HAP-1 (cell line): ENCODE results near the gene ATXN2L.

Experiments used
- DNase-seq, 2 experiments: peaks; one replicate each; pipeline ENCODE4 v3.0.0-alpha.2; 2016 to 2020; ENCODE audit warnings: low spot score in 2 of 2
- H3K27me3 ChIP-seq: fragments of 250-450 bp; sonication (Bioruptor Pico); 2 replicates; pipeline ENCODE4 v1.5.1; 2020; ENCODE audit warnings: low read depth, mild to moderate bottlenecking, moderate library complexity
- H3K36me3 ChIP-seq: fragments of 250-450 bp; sonication (Bioruptor Pico); replicated peaks from 2 replicates; pipeline ENCODE4 v1.5.1; 2020; ENCODE audit warnings: mild to moderate bottlenecking
- H3K4me1 ChIP-seq: fragments of 250-450 bp; sonication (Bioruptor Pico); 2 replicates; pipeline ENCODE4 v1.5.1; 2020; ENCODE audit warnings: mild to moderate bottlenecking
- H3K4me3 ChIP-seq: fragments of 250-450 bp; sonication (Bioruptor Pico); 2 replicates; pipeline ENCODE4 v1.5.1; 2020; ENCODE audit warnings: mild to moderate bottlenecking, moderate library complexity
- H3K9me3 ChIP-seq: fragments of 250-450 bp; sonication (Bioruptor Pico); 2 replicates; pipeline ENCODE4 v1.5.1; 2020; ENCODE audit warnings: mild to moderate bottlenecking, moderate library complexity
- in situ Hi-C: fragments of 300-500 bp; cut with MboI; formaldehyde crosslinking; loops from 3 replicates; pipeline ENCODE4 v1.14.3; 2020; ENCODE audit warnings: low sequenced_read_pairs, inconsistent platforms, mixed read lengths

Gene ATXN2L

DNA sequence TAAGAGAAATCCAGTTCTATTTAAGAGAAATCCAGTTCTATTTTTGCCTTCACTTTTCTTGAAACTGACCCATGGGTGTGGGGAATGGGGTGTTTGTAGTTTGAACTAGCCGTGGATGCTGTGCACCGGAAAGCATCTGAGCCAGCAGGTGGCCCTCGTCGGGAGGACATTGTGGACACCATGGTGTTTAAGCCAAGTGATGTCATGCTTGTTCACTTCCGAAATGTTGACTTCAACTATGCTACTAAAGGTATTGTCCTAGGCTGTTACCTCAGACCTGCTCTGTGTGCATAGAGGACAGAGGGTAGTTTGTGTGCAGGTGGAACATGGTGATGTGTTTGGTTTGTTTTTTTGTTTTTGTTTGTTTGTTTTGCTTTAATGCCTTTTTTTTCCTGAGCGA lies 3.3 kb downstream of the ATXN2L start:
- peaks cover 70% of the 10 kb centered on the region for H3K36me3 ChIP-seq
- peaks cover 9% of the 10 kb centered on the region for H3K4me1 ChIP-seq
- no peaks in the 10 kb centered on the region for H3K9me3 ChIP-seq
- in situ Hi-C loops: no loop called here
- no peak overlapping the region for H3K4me3 ChIP-seq
- no peak for DNase-seq
- H3K27me3 ChIP-seq: no peaks in the 10 kb centered on the region

DNA sequence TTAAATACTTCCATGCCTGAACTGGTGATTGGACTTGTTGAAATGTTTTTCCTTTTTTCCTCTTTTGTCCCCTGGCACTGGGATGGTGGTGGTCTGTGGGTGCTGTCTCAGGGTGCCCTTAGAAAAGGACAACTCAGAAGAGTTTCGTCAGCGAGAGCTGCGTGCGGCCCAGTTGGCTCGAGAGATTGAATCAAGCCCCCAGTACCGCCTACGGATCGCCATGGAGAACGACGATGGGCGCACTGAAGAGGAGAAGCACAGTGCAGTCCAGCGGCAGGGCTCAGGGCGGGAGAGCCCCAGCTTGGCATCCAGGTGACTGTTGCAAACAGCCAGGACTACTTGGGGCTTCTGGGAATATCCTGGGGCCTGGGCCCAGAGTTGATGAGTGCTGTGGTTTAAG lies 6.9 kb downstream of the ATXN2L start:
- peaks cover 95% of the 10 kb centered on the region for H3K36me3 ChIP-seq
- H3K9me3 ChIP-seq: no peaks in the 10 kb centered on the region
- H3K4me1 ChIP-seq: no peaks in the 10 kb centered on the region
- no peak overlapping the region for H3K4me3 ChIP-seq
- no peak for DNase-seq
- in situ Hi-C loops: no loop called here
- no peaks in the 10 kb centered on the region for H3K27me3 ChIP-seq

DNA sequence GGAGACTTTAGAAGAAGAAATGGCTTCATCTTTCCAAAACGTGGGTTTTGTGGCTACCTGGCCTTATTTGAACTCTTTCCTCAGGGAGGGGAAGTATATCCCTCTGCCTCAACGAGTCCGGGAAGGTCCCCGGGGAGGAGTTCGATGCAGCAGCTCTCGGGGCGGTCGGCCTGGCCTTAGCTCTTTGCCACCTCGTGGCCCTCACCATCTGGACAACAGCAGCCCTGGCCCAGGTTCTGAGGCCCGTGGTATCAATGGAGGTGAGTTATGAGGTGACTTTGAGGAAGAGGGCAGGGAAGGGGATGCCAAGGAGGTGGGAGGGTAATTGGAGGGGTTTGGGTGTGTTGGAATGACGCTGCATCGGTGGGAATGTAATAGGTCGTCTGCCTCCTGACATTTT lies 7.7 kb downstream of the ATXN2L start:
- Histone ChIP-seq H3K9me3 (no peaks in the 10 kb centered on the region), H3K4me1 (no peaks in the 10 kb centered on the region), H3K4me3 (no peak overlapping the region), H3K27me3 (no peaks in the 10 kb centered on the region), H3K36me3 (peaks cover 98% of the 10 kb centered on the region)
- no peak for DNase-seq
- in situ Hi-C loops: no loop called here

DNA sequence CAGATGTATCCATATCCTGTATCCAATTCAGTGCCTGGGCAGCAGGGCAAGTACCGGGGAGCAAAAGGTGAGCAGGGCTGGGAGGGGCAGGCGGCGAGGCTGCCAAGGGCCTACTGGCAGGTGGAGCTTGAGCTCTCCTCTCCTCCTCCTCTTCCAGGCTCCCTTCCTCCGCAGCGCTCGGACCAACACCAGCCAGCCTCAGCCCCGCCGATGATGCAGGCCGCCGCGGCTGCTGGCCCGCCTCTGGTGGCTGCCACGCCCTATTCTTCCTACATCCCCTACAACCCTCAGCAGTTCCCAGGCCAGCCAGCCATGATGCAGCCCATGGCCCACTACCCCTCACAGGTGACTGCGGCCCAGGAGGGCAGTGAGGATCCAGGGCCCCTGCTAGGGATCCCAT lies 11.6 kb downstream of the ATXN2L start:
- Histone ChIP-seq H3K4me1 (no peaks in the 10 kb centered on the region), H3K9me3 (no peaks in the 10 kb centered on the region), H3K36me3 (peaks cover 89% of the 10 kb centered on the region), H3K4me3 (no peak overlapping the region), H3K27me3 (no peaks in the 10 kb centered on the region)
- in situ Hi-C loops: no loop called here
- DNase-seq: no peak

DNA sequence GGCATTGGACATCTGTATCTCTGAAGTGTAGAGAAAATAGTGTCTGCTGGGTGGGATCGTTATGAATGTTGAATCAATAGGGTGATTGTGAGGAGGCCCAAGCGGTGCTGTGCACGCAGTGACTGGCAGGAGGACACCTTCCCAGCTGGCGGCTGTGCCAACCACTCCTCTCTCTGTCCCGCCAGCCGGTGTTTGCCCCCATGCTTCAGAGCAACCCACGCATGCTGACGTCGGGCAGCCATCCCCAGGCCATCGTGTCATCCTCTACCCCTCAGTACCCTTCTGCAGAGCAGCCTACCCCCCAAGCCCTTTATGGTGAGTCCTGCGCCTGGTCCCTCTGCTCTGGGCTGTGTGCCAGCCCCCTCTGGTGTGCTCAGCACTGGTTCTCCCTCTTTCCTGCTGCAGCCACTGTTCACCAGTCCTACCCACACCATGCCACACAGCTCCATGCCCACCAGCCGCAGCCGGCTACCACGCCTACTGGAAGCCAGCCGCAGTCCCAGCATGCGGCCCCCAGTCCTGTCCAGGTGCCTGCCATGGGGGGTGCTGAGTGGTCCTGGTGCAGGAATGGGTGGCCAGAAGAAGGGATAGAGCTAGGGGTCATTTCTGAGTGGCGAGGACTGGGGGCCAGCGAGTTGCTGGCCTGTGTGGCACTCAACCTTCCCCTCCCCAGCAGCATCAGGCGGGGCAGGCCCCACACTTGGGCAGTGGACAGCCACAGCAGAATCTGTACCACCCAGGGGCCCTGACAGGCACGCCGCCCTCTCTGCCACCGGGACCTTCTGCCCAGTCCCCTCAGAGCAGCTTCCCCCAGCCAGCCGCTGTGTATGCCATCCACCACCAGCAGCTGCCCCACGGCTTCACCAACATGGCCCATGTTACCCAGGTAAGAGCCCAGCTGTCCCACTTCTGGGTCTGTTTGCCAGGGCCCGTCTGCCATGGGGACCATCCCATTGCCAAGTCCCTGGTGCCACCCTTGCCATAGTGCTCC lies 12.4 kb downstream of the ATXN2L start:
- in situ Hi-C loops: no loop called here
- Histone ChIP-seq H3K36me3 (peaks cover 80% of the 10 kb centered on the region), H3K4me3 (no peak overlapping the region), H3K27me3 (no peaks in the 10 kb centered on the region), H3K4me1 (no peaks in the 10 kb centered on the region), H3K9me3 (no peaks in the 10 kb centered on the region)
- no peak for DNase-seq

DNA sequence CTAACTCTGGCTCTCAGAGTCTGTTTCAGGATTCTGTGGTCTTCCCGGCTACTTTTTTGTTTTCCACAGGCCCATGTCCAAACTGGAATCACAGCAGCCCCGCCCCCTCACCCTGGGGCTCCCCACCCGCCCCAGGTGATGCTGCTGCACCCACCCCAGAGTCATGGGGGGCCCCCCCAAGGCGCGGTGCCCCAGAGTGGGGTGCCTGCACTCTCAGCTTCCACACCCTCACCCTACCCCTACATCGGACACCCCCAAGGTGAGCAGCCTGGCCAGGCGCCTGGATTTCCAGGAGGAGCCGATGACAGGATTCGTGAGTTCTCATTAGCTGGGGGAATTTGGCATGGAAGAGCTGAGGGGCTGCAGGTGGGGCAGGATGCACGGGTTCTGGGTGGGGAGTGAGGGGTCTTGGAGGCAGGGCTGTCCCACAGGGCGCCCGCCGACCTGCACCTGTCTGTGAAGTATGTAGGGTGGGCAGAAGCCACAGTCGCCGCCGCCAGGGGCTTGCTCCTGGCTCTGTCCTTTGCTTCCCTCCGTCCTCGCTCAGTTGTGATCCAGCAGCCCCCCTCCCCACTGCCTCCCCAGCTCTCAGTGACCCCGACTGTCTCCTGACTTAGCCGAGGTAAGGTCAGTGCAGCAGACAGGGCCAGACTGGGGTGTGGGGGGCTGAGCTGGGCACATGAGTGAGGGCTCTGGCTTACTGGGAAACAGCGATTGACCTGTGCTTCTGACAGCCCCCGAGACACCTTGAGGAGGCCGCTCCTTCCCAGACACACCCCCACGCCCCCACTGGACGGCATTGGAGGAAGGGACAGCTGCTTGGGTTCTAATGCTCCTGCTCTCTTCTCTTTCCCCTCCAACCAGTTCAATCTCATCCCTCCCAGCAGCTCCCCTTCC lies 13.3 kb downstream of the ATXN2L start:
- no peaks in the 10 kb centered on the region for H3K4me1 ChIP-seq
- no peak overlapping the region for H3K4me3 ChIP-seq
- in situ Hi-C loops: no loop called here
- no peaks in the 10 kb centered on the region for H3K27me3 ChIP-seq
- H3K36me3 ChIP-seq: peaks cover 73% of the 10 kb centered on the region
- DNase-seq: no peak
- H3K9me3 ChIP-seq: no peaks in the 10 kb centered on the region

DNA sequence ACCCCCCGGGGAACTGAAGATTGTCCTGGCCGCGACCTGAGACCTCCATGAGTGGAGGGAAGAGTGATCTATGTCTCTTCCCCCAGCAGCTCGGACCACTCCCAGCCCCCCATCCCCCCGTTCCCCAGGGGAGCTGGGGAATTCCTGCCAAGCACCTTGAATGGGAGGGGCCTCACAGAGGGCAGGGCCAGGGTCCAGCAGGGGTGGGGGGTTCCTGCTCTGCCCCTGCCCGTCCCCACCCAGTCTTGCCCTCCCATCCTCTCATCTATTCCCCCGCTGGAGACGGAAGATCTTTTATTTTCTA lies 13.9 kb downstream of the ATXN2L start:
- H3K4me3 ChIP-seq: no peak overlapping the region
- H3K27me3 ChIP-seq: no peaks in the 10 kb centered on the region
- H3K4me1 ChIP-seq: no peaks in the 10 kb centered on the region
- H3K36me3 ChIP-seq: peaks cover 73% of the 10 kb centered on the region
- no peak for DNase-seq
- no peaks in the 10 kb centered on the region for H3K9me3 ChIP-seq
- in situ Hi-C loops: no loop called here

DNA sequence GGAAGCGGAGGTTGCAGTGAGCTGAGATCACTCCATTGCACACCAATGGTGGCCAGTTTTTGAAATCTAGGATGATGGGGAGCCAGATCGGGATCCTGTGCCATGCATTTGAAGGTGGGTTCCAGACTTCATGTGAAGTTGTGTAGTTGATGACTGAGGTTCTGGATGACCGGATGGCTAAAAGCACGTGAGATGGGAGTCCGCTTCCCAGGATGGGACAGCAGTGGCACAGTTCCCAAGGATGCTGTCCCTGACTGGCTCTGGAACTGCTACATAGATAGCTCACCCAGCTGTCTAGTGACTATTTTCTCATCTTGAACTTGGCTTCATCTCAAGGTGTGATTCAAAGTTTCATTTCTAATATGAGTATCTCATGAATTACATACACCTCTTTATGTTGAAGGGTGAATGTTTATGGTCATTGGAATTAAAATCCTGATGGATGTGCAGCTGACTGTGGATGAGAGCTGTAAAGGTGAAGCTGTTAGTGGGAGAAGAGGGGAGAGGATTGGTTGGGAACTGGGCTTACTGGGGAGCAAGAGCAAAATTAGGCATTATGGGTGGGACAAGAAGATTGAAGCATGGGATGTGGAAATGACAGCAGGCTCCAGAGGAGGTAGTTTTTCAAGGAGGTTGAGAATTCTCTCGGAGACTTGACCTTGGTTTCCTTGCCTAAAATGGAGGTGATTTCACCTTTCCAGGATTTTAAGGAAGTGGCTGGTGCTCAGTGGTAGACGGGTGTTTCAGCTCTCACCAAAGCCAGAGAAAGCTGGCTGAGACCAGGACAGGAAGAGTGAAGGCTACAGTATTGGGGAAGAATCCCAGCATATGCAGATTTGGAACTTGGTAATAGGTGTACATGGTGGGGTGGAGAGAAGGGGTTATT lies 15.1 kb downstream of the ATXN2L start:
- in situ Hi-C loops: no loop called here
- no peaks in the 10 kb centered on the region for H3K9me3 ChIP-seq
- no peak for DNase-seq
- no peaks in the 10 kb centered on the region for H3K27me3 ChIP-seq
- H3K4me1 ChIP-seq: no peaks in the 10 kb centered on the region
- H3K36me3 ChIP-seq: peaks cover 72% of the 10 kb centered on the region
- no peak overlapping the region for H3K4me3 ChIP-seq

DNA sequence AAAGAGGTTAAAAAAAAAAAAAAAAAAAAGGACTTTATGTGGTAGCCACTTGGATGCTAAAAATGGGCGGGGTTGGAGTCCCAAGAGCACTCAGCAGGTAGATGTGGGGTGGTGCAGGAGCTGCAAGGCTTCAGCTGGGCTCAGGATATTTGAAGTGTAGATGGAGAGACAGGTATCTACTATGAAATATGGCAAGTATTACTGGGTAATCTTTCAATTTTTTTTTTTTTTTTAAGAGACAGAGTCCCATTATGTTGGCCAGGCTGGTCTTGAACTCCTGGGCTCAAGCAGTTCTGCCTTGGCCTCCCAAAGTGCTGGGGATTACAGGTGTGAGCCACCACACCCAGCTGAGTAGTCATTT lies 15.7 kb downstream of the ATXN2L start:
- no peak for DNase-seq
- in situ Hi-C loops: no loop called here
- H3K36me3 ChIP-seq: peaks cover 72% of the 10 kb centered on the region

DNA sequence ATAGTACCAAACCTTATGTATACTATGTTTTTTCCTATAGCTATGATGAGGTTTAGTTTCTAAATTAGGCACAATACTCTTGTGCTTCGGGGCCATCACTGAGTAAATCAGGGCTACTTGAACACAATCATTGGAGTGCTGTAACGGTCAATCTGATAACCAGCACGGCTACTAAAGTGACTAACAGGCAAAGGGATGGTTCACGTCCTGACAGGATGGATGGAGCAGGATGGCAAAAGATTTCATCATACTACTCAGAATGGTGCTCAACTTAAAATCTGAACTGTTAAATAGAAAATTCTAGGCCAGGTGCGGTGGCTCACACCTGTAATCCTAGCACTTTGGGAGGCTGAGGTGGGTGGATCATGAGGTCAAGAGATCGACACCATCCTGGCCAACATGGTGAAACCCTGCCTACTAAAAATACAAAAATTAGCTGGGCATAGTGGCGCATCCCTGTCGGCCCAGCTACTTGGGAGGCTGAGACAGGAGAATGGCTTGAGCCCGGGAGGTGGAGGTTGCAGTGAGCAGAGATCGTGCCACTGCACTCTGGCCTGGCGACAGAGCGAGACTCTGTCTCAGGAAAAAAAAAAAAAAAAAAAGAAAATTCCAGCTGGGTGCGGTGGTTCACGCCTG lies 16.3 kb downstream of the ATXN2L start:
- Histone ChIP-seq H3K4me1 (no peaks in the 10 kb centered on the region), H3K4me3 (no peak overlapping the region), H3K27me3 (no peaks in the 10 kb centered on the region), H3K36me3 (peaks cover 72% of the 10 kb centered on the region), H3K9me3 (no peaks in the 10 kb centered on the region)
- in situ Hi-C loops: no loop called here
- DNase-seq: no peak

More for the DNA sequence above, 15.7 kb downstream of the ATXN2L start:
- Histone ChIP-seq H3K9me3 (no peaks in the 10 kb centered on the region), H3K4me3 (no peak overlapping the region), H3K4me1 (no peaks in the 10 kb centered on the region), H3K27me3 (no peaks in the 10 kb centered on the region)

DNA sequence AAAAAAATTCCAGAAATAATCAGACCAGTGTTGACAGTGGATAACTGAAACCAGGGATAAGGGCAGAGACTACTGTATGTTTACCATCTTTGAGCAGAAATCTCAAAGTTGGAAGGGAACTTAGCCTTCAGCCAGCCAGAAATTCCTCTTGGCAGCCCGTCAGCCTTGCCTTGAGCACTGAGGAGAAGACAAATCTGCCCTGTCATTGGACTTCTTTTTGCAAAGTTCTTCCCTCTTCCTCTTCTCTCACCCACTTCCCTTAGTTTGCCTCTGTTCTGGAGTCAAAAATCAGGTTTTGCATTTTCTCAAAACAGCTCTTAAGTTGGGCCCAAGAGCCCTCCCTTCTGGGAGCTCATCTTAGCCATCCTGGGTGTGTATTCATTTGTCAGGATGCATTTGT lies 17.1 kb downstream of the ATXN2L start:
- Histone ChIP-seq H3K4me1 (no peaks in the 10 kb centered on the region; the same call in 1 of the 2 replicates), H3K4me3 (no peak overlapping the region), H3K9me3 (no peaks in the 10 kb centered on the region), H3K27me3 (no peaks in the 10 kb centered on the region), H3K36me3 (peaks cover 72% of the 10 kb centered on the region)
- no peak for DNase-seq
- in situ Hi-C loops: no loop called here

DNA sequence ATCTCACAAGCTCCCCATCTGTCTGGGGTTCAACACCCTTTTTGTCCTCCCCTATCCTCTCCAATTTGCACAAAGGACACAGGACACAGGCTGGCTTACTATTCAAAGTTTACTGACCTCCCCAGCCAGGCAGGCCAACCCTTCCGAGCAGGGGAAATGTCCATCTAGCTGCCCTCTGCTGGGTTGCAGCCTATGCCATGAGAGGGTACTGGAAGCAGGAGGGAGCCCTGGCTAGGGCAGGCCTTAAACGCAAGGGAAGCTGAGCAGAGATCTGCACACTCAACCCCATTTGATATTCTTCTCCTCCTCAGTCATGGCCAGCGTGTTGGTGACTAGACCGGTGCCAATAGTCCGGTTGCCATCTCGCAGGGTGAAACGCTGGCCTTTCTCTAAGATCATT lies 19.9 kb downstream of the ATXN2L start:
- Histone ChIP-seq H3K4me3 (no peak overlapping the region), H3K27me3 (no peaks in the 10 kb centered on the region), H3K36me3 (peaks cover 51% of the 10 kb centered on the region), H3K9me3 (no peaks in the 10 kb centered on the region), H3K4me1 (peaks cover 4% of the 10 kb centered on the region)
- in situ Hi-C loops: no loop called here
- no peak for DNase-seq

DNA sequence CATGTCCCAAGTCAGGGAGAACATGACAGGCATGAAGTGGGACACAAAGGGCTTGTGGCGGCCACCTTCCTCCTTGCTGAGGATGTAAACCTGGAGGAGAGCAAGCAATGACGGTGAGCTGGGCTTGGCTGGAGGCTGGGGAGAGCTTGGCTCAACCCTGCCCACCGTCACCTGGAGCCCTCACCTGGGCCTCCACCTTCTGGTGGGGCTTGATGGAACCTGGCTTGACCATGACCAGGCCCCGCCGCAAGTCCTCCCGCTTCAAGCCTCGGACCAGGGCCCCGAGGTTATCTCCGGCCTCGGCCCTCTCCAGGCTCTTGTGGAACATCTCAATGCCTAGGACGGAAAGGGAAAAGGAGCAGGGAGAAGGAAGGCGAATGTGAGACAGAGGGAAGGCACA lies 21.0 kb downstream of the ATXN2L start:
- peaks cover 46% of the 10 kb centered on the region for H3K36me3 ChIP-seq
- no peak overlapping the region for H3K4me3 ChIP-seq
- peaks cover 4% of the 10 kb centered on the region for H3K4me1 ChIP-seq
- in situ Hi-C loops: no loop called here
- H3K9me3 ChIP-seq: no peaks in the 10 kb centered on the region
- DNase-seq: no peak
- H3K27me3 ChIP-seq: no peaks in the 10 kb centered on the region
